HG03066 (cell line): ENCODE data around the gene TIMP4.

ENCODE experiments used
- ATAC-seq: cut with Tn5 transposase; IDR thresholded peaks from one replicate; pipeline ENCODE4 v1.9.1; 2021; ENCODE audit warnings: low read depth; ENCODE audit not compliant: unreplicated experiment

The TIMP4 gene

GRCh38 chr3:12158387-12159226, at the start of gene TIMP4:
TIMP4 (minus strand) TSS chr3:12158912; CDS start chr3:12158840, 72 bp downstream.
- no peak for ATAC-seq

- ATAC-seq = no peak
Observed at GRCh38 chr3:12205171-12205570, 46.5 kb upstream of the TIMP4 start.

- ATAC-seq = no peak
Observed at GRCh38 chr3:12201813-12202212, 43.1 kb upstream of the TIMP4 start.

- ATAC-seq = no peak
Observed at GRCh38 chr3:12198301-12198700, 39.6 kb upstream of the TIMP4 start.

- ATAC-seq = no peak
Observed at GRCh38 chr3:12197475-12197874, 38.8 kb upstream of the TIMP4 start.

- ATAC-seq = no peak
Observed at GRCh38 chr3:12196684-12197083, 38.0 kb upstream of the TIMP4 start.

- no peak for ATAC-seq
Observed at GRCh38 chr3:12195231-12195630, 36.5 kb upstream of the TIMP4 start.

- ATAC-seq = peak; percentile 59
Observed at GRCh38 chr3:12194669-12195161, 36.0 kb upstream of the TIMP4 start.

- ATAC-seq = peak; percentile 28
Observed at GRCh38 chr3:12194209-12194608, 35.5 kb upstream of the TIMP4 start.

- ATAC-seq = peak; percentile 43
Observed at GRCh38 chr3:12193485-12194165, 34.9 kb upstream of the TIMP4 start.

- no peak for ATAC-seq
Observed at GRCh38 chr3:12192655-12193484, 34.2 kb upstream of the TIMP4 start.

GRCh38 chr3:12192173-12192572, 33.5 kb upstream of the TIMP4 start:
- no peak for ATAC-seq

GRCh38 chr3:12191559-12191958, 32.8 kb upstream of the TIMP4 start:
- ATAC-seq = no peak

GRCh38 chr3:12190832-12191231, 32.1 kb upstream of the TIMP4 start:
- no peak for ATAC-seq

- ATAC-seq = no peak
Observed at GRCh38 chr3:12190221-12190807, 31.6 kb upstream of the TIMP4 start.

GRCh38 chr3:12188681-12189287, 30.1 kb upstream of the TIMP4 start:
- ATAC-seq = no peak

- peak; percentile 7 for ATAC-seq
Observed at GRCh38 chr3:12188328-12188648, 29.6 kb upstream of the TIMP4 start.

GRCh38 chr3:12187448-12188327, 29.0 kb upstream of the TIMP4 start:
- peak; percentile 74 for ATAC-seq
